ENCODE data around the gene LRBA.

DNA sequence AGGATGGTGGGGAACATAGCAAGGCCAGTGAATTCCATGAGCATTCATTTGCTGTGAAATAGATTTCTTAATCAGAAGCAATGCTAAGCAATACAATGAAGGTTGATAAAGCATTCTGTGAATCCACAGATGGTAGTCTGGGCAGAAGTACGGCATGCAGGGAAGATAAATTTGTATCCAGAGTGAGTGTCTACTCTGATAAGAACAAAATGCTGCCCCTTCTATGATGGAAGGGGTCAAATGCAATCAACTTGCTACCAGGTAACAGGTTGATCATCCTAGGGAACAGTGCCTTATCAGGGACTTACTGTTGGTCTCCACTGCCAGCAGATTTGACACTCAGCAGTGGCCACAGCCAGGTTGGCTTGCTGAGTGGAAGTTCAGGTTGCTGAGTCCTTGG lies 243.7 kb downstream of the LRBA start:
- TF ChIP-seq, protein P1, sequence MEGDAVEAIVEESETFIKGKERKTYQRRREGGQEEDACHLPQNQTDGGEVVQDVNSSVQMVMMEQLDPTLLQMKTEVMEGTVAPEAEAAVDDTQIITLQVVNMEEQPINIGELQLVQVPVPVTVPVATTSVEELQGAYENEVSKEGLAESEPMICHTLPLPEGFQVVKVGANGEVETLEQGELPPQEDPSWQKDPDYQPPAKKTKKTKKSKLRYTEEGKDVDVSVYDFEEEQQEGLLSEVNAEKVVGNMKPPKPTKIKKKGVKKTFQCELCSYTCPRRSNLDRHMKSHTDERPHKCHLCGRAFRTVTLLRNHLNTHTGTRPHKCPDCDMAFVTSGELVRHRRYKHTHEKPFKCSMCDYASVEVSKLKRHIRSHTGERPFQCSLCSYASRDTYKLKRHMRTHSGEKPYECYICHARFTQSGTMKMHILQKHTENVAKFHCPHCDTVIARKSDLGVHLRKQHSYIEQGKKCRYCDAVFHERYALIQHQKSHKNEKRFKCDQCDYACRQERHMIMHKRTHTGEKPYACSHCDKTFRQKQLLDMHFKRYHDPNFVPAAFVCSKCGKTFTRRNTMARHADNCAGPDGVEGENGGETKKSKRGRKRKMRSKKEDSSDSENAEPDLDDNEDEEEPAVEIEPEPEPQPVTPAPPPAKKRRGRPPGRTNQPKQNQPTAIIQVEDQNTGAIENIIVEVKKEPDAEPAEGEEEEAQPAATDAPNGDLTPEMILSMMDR (IDR thresholded peaks at IDR 0.05) = no peak
- TF ChIP-seq POLR2A (IDR thresholded peaks at IDR 0.05; ENCODE audit: low read depth) = no peak
